Left ventricle myocardium inferior (tissue), 1 donor: ENCODE measurements around the gene NDUFAB1. TPM values are rescaled to one million over a fixed set of nuclear protein-coding genes. Genes with fewer than 3 reads are reported as not detected.
"Not testable (repeated sequence)": the region's sequence is repeated elsewhere in the genome, so short reads cannot be mapped to it uniquely, and the experiment has no call there.

Experiments used
- DNase-seq: peaks from one replicate; pipeline ENCODE4 v3.0.0-alpha.2; 2020
- H3K27ac ChIP-seq: fragments of 200-600 bp; replicated peaks from 2 replicates; pipeline ENCODE4 v1.8.0; 2021
- H3K27me3 ChIP-seq: fragments of 200-600 bp; 2 replicates; pipeline ENCODE4 v1.8.0; 2021; ENCODE audit warnings: low read depth
- H3K36me3 ChIP-seq: fragments of 200-600 bp; 2 replicates; pipeline ENCODE4 v1.8.0; 2021
- H3K4me1 ChIP-seq: fragments of 200-600 bp; 2 replicates; pipeline ENCODE4 v1.8.0; 2021
- H3K4me3 ChIP-seq: fragments of 200-600 bp; 2 replicates; pipeline ENCODE4 v1.8.0; 2021; ENCODE audit warnings: mild to moderate bottlenecking, moderate library complexity
- H3K9me3 ChIP-seq: fragments of 200-600 bp; replicated peaks from 2 replicates; pipeline ENCODE4 v1.8.0; 2021
- CTCF ChIP-seq: fragments of 200-600 bp; IDR thresholded peaks from 2 replicates; pipeline ENCODE4 v1.8.0; 2021; ENCODE audit warnings: antibody characterized with exemption, mild to moderate bottlenecking, borderline replicate concordance
- intact Hi-C: fragments of 100-400 bp; cut with micrococcal nuclease; formaldehyde crosslinking; loops from one replicate; pipeline ENCODE4 v1.11.0; 2022
- total RNA-seq: library from RNA; stranded (reverse); fragmentation: NEBNext Ultra II Directional; extraction: Animal tissue kit (Norgen Biotek cat#: 25700); gene quantifications from one replicate; pipeline ENCODE4 v1.2.1, GENCODE V29; 2021
- donor health status: DM: no; HTN: yes; CAD: no; lungs with severe emphysema.

Gene NDUFAB1
- total RNA-seq, 1 donor from 2014 or later = 464 TPM

GRCh38 chr16:23594186-23594585, 1.9 kb downstream of the NDUFAB1 start:
- peaks cover 50% of the 10 kb centered on the region for H3K36me3 ChIP-seq
- peaks cover 66% of the 10 kb centered on the region for H3K4me1 ChIP-seq
- H3K27ac ChIP-seq = peak overlapping the region; percentile 95
- H3K9me3 ChIP-seq = no peaks in the 10 kb centered on the region
- TF ChIP-seq CTCF = no peak
- intact Hi-C loops = no loop called here
- DNase-seq = peak; percentile 36
- H3K4me3 ChIP-seq = peak overlapping the region; percentile 96
- no peaks in the 10 kb centered on the region for H3K27me3 ChIP-seq

- no peak for DNase-seq
- H3K9me3 ChIP-seq = no peaks in the 10 kb centered on the region
- no peak overlapping the region for H3K27ac ChIP-seq
- no peak for TF ChIP-seq CTCF
- peaks cover 90% of the 10 kb centered on the region for H3K36me3 ChIP-seq
- intact Hi-C loops = no loop called here
- no peaks in the 10 kb centered on the region for H3K27me3 ChIP-seq
- peaks cover 97% of the 10 kb centered on the region for H3K4me1 ChIP-seq
- no peak overlapping the region for H3K4me3 ChIP-seq
Observed at GRCh38 chr16:23590181-23590580, 5.9 kb downstream of the NDUFAB1 start.

DNA sequence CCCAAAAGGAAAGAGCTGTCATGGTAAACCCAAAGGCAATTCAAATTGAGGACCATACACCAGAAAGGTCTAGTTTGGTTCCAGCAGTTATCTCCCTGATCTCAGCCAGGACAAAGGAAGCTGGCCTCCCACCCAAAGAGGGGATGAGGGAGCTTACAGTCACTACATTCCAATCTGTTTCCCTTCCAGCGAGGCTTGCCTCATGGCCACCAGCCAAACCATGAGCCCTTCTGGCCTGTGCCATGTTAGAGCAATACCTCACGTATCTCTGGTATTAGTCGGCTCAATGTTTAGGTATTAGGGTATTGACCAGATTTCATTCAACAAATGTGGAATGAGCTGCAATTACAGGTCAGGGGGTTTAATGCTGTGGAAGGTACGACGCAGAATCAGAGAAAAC, 8.4 kb downstream of the NDUFAB1 start:
- Histone ChIP-seq H3K27ac (peak overlapping the region; percentile 51), H3K36me3 (peaks cover 90% of the 10 kb centered on the region), H3K4me3 (no peak overlapping the region), H3K4me1 (peaks cover 83% of the 10 kb centered on the region), H3K27me3 (no peaks in the 10 kb centered on the region), H3K9me3 (no peaks in the 10 kb centered on the region)
- intact Hi-C loops = no loop called here
- DNase-seq = peak; percentile 36
- TF ChIP-seq CTCF = no peak

DNA sequence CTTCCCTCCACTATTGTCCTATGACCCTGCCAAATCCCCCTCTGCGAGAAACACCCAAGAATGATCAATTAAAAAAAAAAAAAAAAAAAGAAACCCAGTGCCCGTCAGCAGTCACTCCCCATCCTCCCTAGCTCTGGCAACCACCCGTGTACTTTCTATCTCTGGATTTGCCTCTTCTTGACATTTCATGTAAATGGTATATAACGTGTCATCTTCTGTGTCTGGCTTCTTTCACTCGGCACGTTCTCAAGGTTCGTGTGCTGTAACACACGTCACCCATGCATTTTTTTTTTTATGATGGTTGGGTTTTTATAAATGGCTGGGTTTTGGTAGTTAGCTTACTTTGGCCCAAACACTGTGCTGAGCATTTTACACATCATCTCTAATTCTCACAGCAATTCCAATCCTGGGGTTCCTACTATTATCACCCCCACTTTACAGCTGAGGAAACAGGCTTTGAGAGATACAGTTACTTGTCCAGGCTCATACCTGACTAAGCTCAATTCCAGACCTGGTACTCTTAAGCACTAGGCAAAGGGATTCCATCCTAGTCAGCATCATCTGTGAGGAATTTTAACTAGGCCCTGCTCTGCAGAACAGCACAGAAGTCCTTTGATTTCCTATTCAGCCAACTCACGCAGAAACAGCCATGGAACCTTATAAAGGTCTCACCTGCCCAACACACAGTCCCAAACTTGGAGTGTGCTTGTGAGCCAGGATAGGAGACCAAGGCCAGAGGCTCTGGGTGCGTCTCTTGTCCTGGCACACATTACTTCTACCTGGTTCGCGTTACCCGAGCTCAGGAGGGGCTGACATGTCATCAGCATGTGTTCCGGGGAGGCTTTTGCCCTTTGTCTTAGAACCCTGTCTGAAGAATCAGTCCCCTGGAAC, 11.7 kb downstream of the NDUFAB1 start:
- intact Hi-C loops = no loop called here
- Histone ChIP-seq H3K9me3 (no peaks in the 10 kb centered on the region), H3K4me3 (no peak overlapping the region), H3K36me3 (peaks cover 88% of the 10 kb centered on the region), H3K4me1 (peaks cover 53% of the 10 kb centered on the region), H3K27me3 (no peaks in the 10 kb centered on the region), H3K27ac (peak overlapping the region; percentile 63)
- DNase-seq = no peak
- TF ChIP-seq CTCF = no peak

DNA sequence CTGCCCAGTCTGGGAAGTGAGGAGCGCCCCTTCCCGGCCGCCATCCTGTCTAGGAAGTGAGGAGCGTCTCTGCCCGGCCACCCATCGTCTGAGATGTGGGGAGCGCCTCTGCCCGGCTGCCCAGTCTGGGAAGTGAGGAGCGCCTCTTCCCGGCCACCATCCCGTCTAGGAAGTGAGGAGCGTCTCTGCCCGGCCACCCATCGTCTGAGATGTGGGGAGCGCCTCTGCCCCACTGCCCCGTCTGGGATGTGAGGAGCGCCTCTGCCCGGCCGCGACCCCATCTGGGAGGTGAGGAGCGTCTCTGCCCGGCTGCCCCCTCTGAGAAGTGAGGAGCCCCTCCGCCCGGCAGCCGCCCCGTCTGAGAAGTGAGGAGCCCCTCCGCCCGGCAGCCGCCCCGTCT, 12.8 kb downstream of the NDUFAB1 start:
- peaks cover 49% of the 10 kb centered on the region for H3K4me1 ChIP-seq
- not testable (repeated sequence) for H3K27ac ChIP-seq

GRCh38 chr16:23581764-23582163, 14.4 kb downstream of the NDUFAB1 start:
- Histone ChIP-seq H3K27ac (no peak overlapping the region), H3K27me3 (no peaks in the 10 kb centered on the region), H3K36me3 (peaks cover 78% of the 10 kb centered on the region), H3K4me3 (no peak overlapping the region), H3K4me1 (peaks cover 44% of the 10 kb centered on the region), H3K9me3 (no peaks in the 10 kb centered on the region)
- intact Hi-C loops = no loop called here
- DNase-seq = no peak
- no peak for TF ChIP-seq CTCF

More for the DNA sequence above, 12.8 kb downstream of the NDUFAB1 start:
- H3K4me3 ChIP-seq, intact Hi-C loops, H3K27me3 ChIP-seq, H3K9me3 ChIP-seq, DNase-seq: not testable (repeated sequence)
- H3K36me3 ChIP-seq = peaks cover 85% of the 10 kb centered on the region
